Measurements from ENCODE around the gene ATP5F1A.

GRCh38 chr18:46069524-46069923 is 28.6 kb downstream of the ATP5F1A start:
- TF ChIP-seq MAX (IDR thresholded peaks at IDR 0.05; ENCODE audit: insufficient read depth, insufficient read length) (no peak), CTCF (IDR thresholded peaks at IDR 0.05; ENCODE audit: extremely low read depth in 1 of 2, insufficient read depth in 1 of 2, low read depth in 1 of 2, low read length in 2 of 2) (no peak)
